DOHH2 (cell line): ENCODE measurements around the gene SPINK14.

ENCODE experiments used
- CTCF ChIP-seq: fragments of 200-600 bp; sonication (generic); IDR thresholded peaks from one replicate; pipeline ENCODE4 v1.5.1; 2014; ENCODE audit warnings: antibody characterized with exemption, mild to moderate bottlenecking, low read depth, low read length; ENCODE audit not compliant: poor library complexity, severe bottlenecking
- EZH2phosphoT487 ChIP-seq: fragments of 200-600 bp; sonication (generic); IDR thresholded peaks from 2 replicates; pipeline ENCODE4 v1.6.1; 2017; ENCODE audit warnings: borderline replicate concordance, mild to moderate bottlenecking, antibody characterized with exemption, low read length, moderate library complexity, mixed read lengths

GRCh38 chr5:148224117-148224742, 55.9 kb downstream of the SPINK14 start:
- TF ChIP-seq CTCF (no peak), EZH2phosphoT487 (no peak)
